ENCODE measurements around the gene SYT6. TPM values are rescaled to one million over a fixed set of nuclear protein-coding genes. Genes with fewer than 3 reads are reported as not detected.

Gene SYT6
- total RNA-seq, 1 donor from 2014 or later: 7.3 TPM

DNA sequence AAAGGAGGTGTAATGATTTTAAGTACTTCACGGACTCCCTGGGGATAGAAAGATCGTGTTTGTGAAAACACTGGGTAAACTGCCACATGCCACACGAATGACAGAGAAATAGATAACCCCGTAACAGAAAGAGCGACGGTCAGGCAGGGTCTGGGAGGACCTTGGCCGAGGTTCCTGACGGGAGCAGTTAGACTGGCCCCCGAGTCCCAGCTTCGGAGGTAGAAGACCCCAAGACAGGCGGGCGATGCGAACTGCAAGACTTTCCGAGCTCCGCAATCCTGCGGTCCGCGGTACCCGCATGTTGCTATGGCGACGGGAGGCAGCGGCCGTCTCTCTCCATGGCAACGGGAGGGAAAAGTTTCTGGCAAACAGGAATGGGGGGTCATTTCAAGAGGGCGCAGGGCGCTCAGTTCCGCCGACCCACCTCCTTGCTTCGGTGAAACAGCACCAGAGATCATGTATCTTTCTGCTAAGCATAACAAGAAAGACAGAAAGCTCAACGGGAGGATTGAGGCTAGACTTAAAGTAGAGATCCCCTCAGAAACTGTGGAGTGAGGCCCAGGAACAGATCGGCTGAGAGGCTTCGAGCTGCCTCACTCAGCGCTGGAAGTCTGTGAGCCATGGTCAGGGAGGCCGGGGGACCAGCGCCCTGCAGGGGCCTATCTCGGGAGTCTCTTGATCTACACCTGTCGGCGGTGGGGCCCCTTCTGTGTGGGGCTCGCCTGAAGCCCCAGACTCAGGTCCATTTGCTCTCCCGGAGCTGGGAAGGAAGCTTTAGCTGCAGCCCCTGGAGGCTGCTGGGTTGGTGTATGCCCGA lies 685 bp upstream of the SYT6 start:
- DNase-seq: peak; percentile 24

DNA sequence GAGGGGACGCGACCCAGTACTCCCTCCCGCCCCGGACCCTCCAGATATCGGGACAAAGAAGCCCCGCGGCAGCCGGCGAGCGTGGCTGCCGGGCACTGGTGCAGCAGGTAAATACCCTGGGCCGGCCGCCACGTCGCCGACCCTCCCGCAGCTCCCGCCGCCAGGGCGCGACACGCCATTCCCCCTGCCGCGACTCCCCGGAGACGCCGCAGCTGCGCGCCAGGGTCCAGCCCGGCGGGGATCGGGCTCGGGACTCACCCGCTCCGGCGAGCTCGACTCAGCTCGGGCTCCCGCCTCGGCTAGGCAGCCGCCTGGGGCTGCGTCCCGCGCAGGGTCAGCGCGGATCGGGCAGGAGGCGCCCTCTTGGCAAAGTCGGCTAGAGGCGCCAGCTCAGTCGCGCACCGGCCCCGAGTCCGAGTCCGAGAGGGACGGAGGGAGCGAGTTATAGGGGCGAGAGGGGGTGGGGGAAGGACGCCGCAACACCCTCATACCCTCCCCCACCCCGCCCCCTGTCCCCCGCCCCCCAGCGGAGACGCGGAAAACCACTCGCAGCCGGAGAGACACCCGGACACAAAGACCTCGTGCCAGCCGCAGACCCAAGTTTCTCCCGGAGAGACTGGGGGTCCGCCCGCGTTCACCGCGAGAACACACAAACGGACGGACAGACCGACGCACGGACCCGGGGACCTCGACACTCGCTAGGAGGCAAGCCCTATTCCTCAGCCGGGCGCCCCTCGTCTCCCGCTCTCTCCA lies 985 bp downstream of the SYT6 start:
- no peak for DNase-seq

DNA sequence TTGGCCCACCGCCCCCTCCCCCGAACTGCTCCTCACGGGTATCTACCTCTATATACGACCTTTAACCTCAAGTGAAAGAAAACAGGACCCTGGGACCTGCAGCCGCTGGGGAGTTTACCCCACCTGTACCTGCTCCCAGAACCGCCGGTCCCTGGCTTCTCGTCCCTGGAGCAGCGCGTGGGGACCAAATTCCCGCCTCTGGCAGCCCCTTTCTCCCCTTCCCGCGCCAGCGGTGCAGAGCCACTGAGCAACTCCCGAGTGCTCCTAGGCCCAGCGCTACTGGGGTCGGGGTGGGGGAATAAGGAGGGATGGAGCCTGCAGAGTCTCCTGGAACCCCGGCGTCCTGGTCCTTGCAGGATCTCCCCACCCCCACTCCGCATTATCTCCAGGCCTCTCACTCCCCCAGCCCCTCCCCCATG lies 1.6 kb downstream of the SYT6 start:
- no peak for DNase-seq

DNA sequence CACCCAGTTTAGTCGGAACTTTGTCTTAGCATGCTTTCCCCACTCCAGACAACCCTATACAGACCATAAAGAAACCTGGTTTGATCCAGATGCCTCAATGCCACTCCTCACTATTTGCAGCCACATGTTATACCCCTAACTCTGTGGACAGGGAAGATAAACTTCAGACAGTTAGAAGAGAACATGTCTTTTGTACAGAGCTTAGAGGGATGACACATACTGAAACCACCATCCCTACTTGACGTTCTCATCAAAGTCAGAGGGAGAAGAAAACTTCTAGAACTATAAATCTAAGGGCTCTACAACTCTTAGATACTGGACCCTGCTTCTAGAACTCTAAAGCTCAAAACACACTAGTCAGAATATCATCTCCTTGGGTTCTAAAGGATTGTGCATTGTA lies 3.7 kb downstream of the SYT6 start:
- DNase-seq: no peak

DNA sequence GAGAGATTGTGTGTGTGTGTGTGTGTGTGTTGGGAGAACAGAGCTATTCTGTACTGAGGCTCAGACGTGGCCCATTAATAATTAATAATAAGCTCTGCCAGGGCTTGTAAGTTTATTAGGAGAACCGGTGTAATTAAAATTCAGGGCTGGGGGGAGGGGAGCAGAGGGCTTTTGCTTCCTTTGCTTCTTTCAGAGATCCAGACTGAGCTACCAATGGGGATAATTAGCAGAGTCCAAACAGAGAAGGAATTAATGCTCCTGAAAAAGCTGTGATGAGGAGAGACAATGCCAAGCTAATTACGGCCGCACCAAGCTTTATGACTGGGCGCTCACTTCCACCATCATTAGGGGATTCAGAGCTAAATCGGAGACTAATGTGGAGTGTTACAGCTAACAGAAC lies 4.5 kb downstream of the SYT6 start:
- DNase-seq: no peak

DNA sequence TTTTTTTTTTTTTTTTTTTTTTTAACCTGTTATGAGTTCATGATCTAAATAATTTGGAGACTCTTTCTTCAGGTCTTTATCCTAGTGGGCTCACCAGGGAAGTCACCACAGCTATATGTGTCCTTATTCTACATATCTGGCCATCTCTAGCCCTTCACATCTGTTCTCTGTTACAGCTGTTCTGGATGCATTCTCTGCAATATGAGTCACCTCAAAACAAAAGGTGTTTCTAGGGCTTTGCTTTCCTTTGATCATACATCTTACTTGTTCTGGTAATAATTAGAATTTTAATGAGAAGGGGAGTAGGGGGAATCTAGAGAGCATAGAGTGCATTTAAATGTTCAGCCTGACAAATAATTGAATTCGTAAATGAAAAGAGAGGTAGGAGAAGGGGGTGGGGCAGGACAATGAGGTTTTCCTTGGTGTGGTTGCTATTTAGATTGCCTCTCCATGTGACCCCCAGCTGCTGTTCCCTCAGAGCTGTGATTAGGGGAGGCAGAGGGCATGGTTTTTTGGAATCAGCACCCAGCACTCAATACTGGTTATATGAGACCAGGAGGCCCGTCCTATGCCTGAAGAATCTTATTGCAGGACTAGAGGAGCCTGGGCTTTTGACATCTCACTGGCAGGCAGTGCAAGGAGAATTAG lies 8.0 kb downstream of the SYT6 start:
- no peak for DNase-seq

DNA sequence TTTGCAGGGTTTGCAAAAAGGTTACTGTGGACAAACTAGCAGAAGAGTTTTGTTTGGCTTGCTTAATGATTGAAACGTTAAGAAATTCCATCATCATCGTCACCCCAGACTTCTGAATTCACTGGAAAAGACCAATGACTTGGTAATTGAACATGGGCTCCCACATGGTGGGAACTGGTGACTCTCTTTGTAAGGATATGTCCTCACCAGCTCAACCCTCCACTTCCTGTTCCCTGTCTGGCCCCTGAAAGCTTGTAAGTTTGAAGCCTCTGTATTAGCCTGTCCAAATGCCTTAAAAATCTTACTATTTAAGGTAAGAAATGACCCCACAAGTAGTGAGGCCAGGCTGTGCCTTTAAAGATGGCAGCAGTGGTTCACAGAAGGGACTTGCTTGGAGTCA lies 9.7 kb downstream of the SYT6 start:
- no peak for DNase-seq

DNA sequence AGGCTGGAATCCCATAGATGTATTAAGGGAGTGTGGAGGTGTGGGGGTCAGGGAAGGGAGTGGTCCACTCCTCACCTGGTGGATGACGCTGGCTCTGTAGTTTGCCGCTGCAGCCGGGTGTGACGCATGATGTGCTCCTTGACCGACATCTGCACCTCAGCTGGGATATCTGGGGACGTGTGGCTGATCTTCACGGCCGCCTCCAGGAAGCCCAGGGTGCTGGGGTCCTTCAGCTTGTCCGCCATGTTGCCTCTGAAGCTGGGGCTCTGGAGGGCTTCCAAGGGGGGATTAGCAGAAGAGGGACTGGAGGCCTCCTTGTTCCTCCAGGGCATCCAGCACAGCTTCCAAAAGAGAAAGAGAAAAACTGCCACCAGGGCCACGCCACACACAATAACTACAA lies 14.1 kb downstream of the SYT6 start:
- DNase-seq: no peak

DNA sequence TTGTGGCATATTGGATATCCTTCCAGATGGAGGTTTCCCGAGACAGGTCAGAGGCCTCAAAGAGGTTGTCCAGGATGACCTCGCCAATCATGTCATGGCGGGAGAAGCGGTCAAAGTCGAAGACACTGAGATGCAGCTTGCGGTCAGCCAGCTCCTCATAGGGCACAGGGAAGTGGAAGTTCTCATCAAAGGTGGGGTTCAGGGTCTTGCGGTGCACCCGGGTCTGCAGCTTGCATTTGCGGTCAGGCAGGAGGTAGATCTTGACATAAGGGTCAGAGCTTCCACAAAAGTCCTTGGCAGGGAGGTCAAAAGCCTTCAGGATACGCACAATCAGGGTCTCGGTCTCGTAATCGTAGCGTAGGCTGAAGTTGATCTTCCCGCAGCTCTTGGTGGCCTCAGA lies 16.2 kb downstream of the SYT6 start:
- no peak for DNase-seq

DNA sequence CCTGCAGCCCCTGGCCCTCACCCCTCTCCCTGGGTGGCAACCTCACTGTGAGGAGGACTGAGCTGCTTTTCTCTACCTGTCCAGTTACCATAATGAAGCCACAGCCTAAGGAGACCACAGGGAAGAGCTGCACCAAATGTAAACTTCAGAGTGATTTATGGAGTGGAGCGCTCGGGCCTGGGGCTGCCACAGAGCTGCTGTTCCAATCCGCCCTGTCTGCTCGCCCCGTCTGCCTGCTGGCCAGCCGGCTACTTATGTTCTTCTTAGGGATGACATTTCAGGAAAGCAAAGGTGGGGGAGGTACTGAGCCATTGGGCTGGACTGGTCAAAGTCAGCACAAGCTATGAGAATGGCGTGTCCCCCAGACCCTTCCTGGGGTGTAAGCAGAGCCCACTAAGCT lies 17.9 kb downstream of the SYT6 start:
- no peak for DNase-seq

DNA sequence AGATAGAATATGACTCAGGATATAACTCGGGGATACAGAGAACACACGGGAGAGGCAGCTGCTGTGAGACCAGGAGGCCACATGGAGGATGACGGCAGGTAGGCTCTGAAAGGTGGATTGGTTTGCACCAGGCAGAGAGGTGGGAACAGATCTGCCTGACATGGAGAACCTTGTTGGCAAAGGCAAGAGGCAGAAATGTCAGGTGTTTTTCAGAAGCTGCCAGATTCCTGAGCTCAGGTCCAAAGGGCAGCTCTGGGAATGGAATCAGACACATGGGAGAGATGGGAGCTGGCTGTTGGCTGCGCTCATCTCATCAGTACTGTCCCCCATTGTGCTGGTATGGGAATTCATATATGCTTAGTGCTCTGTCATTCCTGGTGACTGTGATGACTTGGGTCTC lies 19.2 kb downstream of the SYT6 start:
- no peak for DNase-seq

DNA sequence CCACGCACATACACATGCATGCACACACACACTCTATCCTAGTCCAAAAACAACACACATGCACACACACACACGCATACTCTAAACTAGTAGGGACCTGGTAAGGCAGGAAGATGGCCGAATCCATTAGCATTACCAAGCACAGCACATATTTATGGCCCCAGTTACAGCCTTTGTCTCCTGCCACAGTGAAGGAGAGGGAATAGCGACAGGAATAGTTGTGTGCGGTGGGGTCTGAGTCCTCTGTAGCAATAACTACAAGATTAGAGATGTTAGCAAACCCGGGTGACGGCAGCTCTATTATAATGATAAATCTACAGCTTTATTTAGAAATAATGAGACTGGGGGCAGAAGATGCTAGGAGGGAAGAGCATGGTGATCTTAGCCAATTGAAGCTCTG lies 20.5 kb downstream of the SYT6 start:
- no peak for DNase-seq

DNA sequence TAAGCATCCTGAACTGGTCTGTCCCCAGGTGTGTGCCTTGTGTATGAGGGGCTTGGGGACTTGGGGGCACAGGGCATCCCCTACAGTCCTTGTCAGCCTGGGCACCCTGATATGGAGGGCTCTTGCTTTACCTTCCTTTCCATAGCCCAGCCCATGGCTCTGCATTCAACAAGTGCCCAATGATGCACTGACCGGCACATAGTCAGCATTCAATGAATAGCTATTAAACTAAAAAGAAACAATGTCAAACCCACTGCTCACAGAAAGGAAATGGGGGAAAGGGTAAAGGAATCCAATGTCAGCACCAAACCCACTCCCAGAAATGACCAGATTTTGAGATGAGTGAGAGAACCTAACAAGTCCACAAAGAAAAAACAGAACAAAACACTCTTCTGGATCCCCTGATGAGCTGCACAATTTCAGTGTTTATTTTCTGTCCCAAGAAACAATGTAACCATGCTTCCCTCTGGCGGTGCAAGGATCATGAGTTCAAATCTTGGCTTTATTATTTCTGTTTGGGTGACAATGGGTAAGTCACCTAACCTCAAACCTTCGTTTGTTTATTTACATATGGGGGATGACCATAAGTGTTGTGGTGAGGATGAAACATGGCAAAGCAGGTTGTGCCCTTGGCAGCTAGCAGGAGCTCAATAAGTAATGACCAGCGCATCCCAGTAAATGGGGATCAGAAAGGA lies 22.0 kb downstream of the SYT6 start:
- no peak for DNase-seq

DNA sequence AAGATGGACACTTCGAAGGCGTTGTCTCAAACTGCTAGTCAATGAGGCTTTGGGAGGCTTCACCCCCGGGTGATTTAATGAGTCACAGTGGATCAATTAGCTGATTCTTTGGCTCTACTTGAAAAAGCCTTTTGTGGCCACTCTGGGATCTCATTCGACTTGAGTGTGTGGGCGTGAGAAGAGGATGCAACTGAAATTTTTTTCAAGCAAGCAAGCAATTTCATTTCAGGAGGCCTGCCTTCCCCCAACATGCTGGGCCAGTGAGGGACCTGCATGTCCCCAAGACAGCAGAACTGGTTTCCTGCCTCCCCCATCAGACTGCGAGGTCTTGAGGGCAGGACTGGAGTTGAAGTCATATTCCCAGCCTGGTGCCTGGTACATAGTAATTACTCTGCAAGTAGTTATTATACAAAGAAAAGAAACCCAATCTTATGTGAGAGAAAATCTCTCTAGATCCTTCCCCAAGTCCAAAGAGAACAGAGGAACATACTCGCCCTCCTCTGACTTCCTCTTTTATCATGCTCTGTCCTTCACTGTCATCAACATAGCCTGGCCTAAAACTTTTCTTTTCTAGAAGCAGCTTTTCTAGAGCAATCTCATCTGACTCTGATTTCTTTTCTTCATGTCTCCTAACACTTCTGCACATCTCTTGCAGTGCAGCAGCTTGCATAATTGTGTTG lies 22.7 kb downstream of the SYT6 start:
- DNase-seq: no peak

DNA sequence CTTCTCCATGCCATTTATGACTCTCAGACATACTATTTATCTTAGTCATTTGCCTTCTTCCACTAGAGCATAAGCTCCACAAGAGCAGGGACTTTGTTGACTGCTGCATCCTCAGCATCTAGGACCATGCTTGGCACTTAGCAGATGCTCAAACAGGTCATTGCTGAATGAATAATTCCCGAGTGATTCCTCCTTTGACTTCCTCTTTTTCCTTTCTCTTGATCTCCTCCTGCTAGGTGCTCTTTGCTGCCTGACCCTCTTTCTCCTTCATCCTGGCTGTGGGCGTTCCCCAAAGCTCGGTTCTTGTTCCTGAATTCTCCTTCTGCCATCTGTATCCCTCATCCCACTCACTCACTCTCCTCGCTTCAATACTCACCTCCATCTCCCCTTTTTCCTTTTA lies 23.5 kb downstream of the SYT6 start:
- no peak for DNase-seq

DNA sequence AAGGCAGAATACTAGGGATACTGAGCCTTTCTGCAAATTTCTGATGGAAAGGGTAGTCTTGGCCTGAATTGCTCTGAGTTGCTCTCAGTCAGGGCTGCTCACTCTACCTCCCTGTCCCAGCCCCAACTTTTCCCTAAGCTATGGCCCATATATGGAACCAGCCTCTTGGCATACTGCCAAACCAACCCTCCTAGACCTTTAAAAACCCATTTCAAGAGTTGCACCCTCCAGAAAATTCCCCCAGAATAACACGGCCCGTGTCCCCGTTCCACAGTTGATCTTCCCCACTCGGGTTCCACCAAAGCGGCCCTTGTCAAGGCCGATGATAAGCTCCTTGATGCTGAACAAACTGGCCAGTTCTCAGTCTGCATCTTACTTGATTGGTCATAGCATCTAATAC lies 25.4 kb downstream of the SYT6 start:
- DNase-seq: no peak

DNA sequence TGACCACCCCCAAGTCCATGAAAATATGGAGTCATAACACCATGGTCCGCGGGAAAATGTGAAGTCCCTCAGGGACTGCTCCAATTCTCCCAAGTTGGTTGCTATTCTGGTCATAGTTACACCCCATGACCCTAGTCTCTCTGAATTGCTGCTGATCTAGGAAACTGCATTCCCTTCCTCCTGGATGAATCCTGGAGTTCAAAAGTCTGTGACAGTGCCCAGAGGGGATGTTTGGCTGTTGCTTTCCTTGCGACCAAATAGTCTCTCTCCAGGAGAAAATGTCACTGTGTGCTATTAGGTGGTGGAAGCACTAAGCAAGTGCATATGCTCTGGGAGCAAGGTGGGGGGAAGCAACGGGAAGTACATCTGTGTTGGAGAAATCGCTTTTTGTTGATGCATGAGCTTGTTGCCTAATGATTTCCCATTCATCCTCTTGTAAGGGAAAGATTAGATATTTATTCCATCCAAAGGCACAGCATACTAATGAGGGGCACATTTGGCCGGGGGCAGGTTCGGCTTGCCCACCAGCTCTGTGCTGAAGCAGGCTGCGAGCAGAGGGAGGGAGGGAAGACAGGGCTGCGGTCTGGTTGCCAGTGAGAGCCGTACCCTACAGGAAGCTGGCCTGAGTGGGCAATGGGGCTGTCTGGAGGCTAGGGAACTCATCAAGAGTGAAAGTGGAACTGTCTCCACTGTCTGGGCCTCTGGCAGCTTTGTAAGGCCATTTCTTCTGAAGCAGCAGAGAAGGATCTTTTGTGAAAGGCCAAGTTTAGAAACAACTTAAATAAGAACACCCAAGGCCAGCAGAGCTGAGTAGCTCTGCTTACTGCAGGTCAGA lies 27.2 kb downstream of the SYT6 start:
- DNase-seq: no peak

DNA sequence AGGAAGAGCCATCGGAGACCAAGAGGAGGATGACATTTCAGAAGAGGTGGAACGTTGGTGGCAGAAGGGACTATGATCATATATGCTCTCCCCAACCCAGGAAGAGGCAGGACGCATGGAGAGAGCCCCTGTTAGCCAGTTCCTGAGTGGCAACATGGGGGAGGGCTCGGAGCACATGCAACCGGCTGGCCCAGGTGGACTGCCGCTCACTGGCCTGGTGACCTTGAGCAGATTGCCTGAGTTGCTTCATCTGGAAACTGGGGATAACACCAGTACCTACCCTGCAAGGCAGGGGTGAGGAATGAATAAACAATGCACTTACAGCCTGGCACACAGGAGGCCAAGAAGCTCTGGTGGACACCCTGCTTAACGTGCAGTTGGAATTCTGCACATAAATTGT lies 29.0 kb downstream of the SYT6 start:
- DNase-seq: no peak

DNA sequence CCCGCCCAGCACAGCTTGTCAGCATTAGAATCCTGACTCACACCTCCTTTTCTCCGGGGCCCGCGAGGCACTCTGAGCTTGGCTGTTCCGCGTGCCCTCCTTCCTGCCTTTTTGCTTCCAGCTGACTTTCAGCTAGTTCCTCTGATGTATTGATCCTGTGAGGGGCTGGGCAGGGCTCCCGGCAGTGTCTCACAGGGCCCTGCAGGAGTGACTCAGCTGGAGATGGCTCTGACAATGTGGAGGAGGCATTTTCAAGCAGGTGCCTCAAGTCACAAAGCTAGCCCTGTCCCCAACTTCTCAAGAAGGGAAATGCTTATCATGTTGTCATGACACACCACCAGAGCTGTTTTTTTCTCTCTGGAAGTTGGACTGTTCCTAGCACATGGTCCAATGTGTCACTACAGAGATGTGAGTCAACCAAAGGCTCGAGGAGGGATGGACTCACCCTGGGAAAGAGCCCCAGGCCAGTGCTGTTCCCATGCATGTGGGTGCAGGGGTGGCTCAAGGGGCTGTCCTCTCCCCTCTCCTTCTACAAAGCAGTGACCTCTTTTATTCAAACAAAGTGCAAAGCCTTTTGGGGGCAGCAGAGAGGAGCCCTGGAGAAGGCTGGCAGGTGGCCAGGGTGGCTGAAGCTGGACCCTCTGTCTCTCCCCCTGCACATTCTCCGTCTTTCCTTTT lies 30.6 kb downstream of the SYT6 start:
- no peak for DNase-seq

DNA sequence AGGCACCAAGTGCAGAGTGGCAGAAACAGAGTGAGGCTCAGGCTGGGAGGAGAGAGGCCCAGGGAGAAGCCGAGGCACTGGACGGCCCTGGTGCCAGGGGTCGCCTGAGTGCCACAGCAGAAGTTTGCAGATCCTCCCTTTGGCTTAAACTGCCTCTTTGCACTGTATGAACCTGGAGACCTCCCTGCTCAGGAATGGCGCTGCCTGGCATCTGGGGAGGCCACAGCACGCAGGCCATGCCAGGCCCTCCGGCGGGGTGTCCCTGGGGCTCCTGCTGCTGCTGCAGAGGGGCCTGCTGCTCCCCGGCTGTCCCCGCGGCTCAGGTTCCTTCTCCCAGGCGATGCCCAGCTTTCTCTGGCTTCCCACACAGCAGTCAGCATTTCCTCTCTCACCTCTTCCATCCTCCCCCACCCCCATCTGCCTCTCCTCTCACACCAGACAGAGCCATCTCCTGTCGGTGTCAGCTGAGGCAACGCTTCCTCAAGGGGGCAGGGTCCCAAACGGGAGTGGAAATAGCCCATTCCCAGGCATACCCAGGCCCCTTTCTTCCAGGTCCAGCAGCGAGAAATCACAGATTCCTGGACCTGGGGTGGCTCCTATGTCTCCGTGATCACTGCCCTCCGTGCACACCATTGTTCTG lies 35.2 kb downstream of the SYT6 start:
- DNase-seq: no peak

Measured in occipital lobe (tissue), 2 donors.